ENCODE measurements around the gene OMP. TPM values are rescaled to one million over a fixed set of nuclear protein-coding genes. Genes with fewer than 3 reads are reported as not detected.
"Not testable (repeated sequence)": the region's sequence is repeated elsewhere in the genome, so short reads cannot be mapped to it uniquely, and the experiment has no call there.

Gene OMP
- total RNA-seq, 5 donors from 2014 or later (not counting 1 experiment from before 2014, with no cell fraction given): 0.79 TPM; not detected in 4

- no peaks in the 10 kb centered on the region for H3K36me3 Mint-ChIP-seq
- no peak for ATAC-seq (replicated peaks in 1 of 4)
These were observed 45.7 kb upstream of the OMP start for GRCh38 chr11:77056814-77057402.

GRCh38 chr11:77057938-77058474 is 44.6 kb upstream of the OMP start:
- Mint-ChIP-seq H3K4me1 (no peaks in the 10 kb centered on the region), H3K27ac (no peak overlapping the region), H3K36me3 (no peaks in the 10 kb centered on the region), H3K27me3 (peaks cover 0 to 5% of the 10 kb centered on the region in 2 donors), H3K9me3 (peaks cover 0 to 10% (median 5%) of the 10 kb centered on the region in 3 donors), H3K4me3 (no peak overlapping the region)
- 70% methylated on average over 4 of the region's 9 CpGs for WGBS (ENCODE audit: insufficient coverage)
- Histone ChIP-seq H3K4me1 (ENCODE audit: control insufficient read depth in 1 of 2, extremely low read depth in 1 of 2, insufficient read depth in 2 of 2, low read length in 2 of 2) (no peaks in the 10 kb centered on the region), H3K9me3 (no peaks in the 10 kb centered on the region), H3K27me3 (replicated peaks in 1 of 2; ENCODE audit: control insufficient read depth in 2 of 2, extremely low read depth in 1 of 2, insufficient read depth in 2 of 2, low read length in 1 of 2) (peaks cover 0 to 9% of the 10 kb centered on the region in 2 experiments), H3K4me3 (ENCODE audit: control insufficient read depth in 1 of 2, extremely low read depth in 1 of 2, low read length in 1 of 2) (no peak overlapping the region), H3K27ac (ENCODE audit: low read length) (no peak overlapping the region), H3K36me3 (ENCODE audit: control insufficient read depth in 2 of 2, extremely low read depth in 1 of 2, insufficient read depth in 1 of 2, low read length in 1 of 2) (no peaks in the 10 kb centered on the region)
- no peak for ATAC-seq (replicated peaks in 1 of 4)
- CTCF ChIA-PET: no interaction called here
- POLR2A ChIA-PET: no interaction called here
- DNase-seq: no peak

More at GRCh38 chr11:77056814-77057402, 45.7 kb upstream of the OMP start:
- Histone ChIP-seq H3K4me3 (ENCODE audit: control insufficient read depth in 1 of 2, extremely low read depth in 1 of 2, low read length in 1 of 2) (no peak overlapping the region), H3K27ac (ENCODE audit: low read length) (no peak overlapping the region), H3K9me3 (no peaks in the 10 kb centered on the region), H3K4me1 (ENCODE audit: control insufficient read depth in 1 of 2, extremely low read depth in 1 of 2, insufficient read depth in 2 of 2, low read length in 2 of 2) (no peaks in the 10 kb centered on the region), H3K36me3 (ENCODE audit: control insufficient read depth in 2 of 2, extremely low read depth in 1 of 2, insufficient read depth in 1 of 2, low read length in 1 of 2) (no peaks in the 10 kb centered on the region), H3K27me3 (replicated peaks in 1 of 2; ENCODE audit: control insufficient read depth in 2 of 2, extremely low read depth in 1 of 2, insufficient read depth in 2 of 2, low read length in 1 of 2) (peaks cover 0 to 9% of the 10 kb centered on the region in 2 experiments)
- ChIA-PET POLR2A (no interaction called here), CTCF (no interaction called here)
- H3K27ac Mint-ChIP-seq: no peak overlapping the region
- 51% methylated on average over 2 of the region's 3 CpGs for WGBS (ENCODE audit: insufficient coverage)
- H3K27me3 Mint-ChIP-seq: peaks cover 0 to 5% of the 10 kb centered on the region in 2 donors
- no peak overlapping the region for H3K4me3 Mint-ChIP-seq
- no peaks in the 10 kb centered on the region for H3K4me1 Mint-ChIP-seq
- H3K9me3 Mint-ChIP-seq: peaks cover 0 to 10% (median 5%) of the 10 kb centered on the region in 3 donors
- DNase-seq: no peak

GRCh38 chr11:77058900-77059299 is 43.7 kb upstream of the OMP start:
- Mint-ChIP-seq H3K4me1 (no peaks in the 10 kb centered on the region), H3K27me3 (peaks cover 0 to 5% of the 10 kb centered on the region in 2 donors), H3K36me3 (no peaks in the 10 kb centered on the region), H3K27ac (no peak overlapping the region), H3K9me3 (peaks cover 0 to 10% (median 5%) of the 10 kb centered on the region in 3 donors), H3K4me3 (no peak overlapping the region)
- Histone ChIP-seq H3K36me3 (ENCODE audit: control insufficient read depth in 2 of 2, extremely low read depth in 1 of 2, insufficient read depth in 1 of 2, low read length in 1 of 2) (no peaks in the 10 kb centered on the region), H3K27me3 (replicated peaks in 1 of 2; ENCODE audit: control insufficient read depth in 2 of 2, extremely low read depth in 1 of 2, insufficient read depth in 2 of 2, low read length in 1 of 2) (peaks cover 0 to 9% of the 10 kb centered on the region in 2 experiments), H3K9me3 (no peaks in the 10 kb centered on the region), H3K4me1 (ENCODE audit: control insufficient read depth in 1 of 2, extremely low read depth in 1 of 2, insufficient read depth in 2 of 2, low read length in 2 of 2) (no peaks in the 10 kb centered on the region), H3K27ac (ENCODE audit: low read length) (no peak overlapping the region), H3K4me3 (ENCODE audit: control insufficient read depth in 1 of 2, extremely low read depth in 1 of 2, low read length in 1 of 2) (no peak overlapping the region)
- CTCF ChIA-PET: interaction anchor here in 1 of 2 donors (1.3 kb wide), 1 partner anchor 11 kb away, joined by 5 read pairs; no protein-coding TSS in a partner anchor
- POLR2A ChIA-PET: no interaction called here
- no CpG with 5 or more reads among the region's 2 CpGs for WGBS (ENCODE audit: insufficient coverage)
- ATAC-seq (replicated peaks in 1 of 4) (no peak), DNase-seq (no peak)

GRCh38 chr11:77059806-77060205 is 42.8 kb upstream of the OMP start:
- no peak for DNase-seq
- Histone ChIP-seq H3K9me3 (no peaks in the 10 kb centered on the region), H3K4me3 (ENCODE audit: control insufficient read depth in 1 of 2, extremely low read depth in 1 of 2, low read length in 1 of 2) (no peak overlapping the region), H3K36me3 (ENCODE audit: control insufficient read depth in 2 of 2, extremely low read depth in 1 of 2, insufficient read depth in 1 of 2, low read length in 1 of 2) (no peaks in the 10 kb centered on the region), H3K4me1 (ENCODE audit: control insufficient read depth in 1 of 2, extremely low read depth in 1 of 2, insufficient read depth in 2 of 2, low read length in 2 of 2) (no peaks in the 10 kb centered on the region), H3K27me3 (replicated peaks in 1 of 2; ENCODE audit: control insufficient read depth in 2 of 2, extremely low read depth in 1 of 2, insufficient read depth in 2 of 2, low read length in 1 of 2) (peaks cover 0 to 9% of the 10 kb centered on the region in 2 experiments), H3K27ac (ENCODE audit: low read length) (no peak overlapping the region)
- ChIA-PET CTCF (interaction anchor here in 1 of 2 donors (1.3 kb wide), 1 partner anchor 12 kb away, joined by 5 read pairs; no protein-coding TSS in a partner anchor), POLR2A (no interaction called here)
- WGBS (ENCODE audit: insufficient coverage): 100% methylated on average over 2 of the region's 5 CpGs
- Mint-ChIP-seq H3K27ac (no peak overlapping the region), H3K9me3 (peaks cover 0 to 10% (median 5%) of the 10 kb centered on the region in 3 donors), H3K4me3 (no peak overlapping the region), H3K27me3 (peaks cover 0 to 3% of the 10 kb centered on the region in 2 donors), H3K4me1 (no peaks in the 10 kb centered on the region), H3K36me3 (no peaks in the 10 kb centered on the region)
- ATAC-seq (replicated peaks in 1 of 4): no peak

GRCh38 chr11:77060234-77060633 is 42.4 kb upstream of the OMP start:
- Histone ChIP-seq H3K27ac (ENCODE audit: low read length) (no peak overlapping the region), H3K36me3 (ENCODE audit: control insufficient read depth in 2 of 2, extremely low read depth in 1 of 2, insufficient read depth in 1 of 2, low read length in 1 of 2) (no peaks in the 10 kb centered on the region), H3K4me1 (ENCODE audit: control insufficient read depth in 1 of 2, extremely low read depth in 1 of 2, insufficient read depth in 2 of 2, low read length in 2 of 2) (no peaks in the 10 kb centered on the region), H3K4me3 (ENCODE audit: control insufficient read depth in 1 of 2, extremely low read depth in 1 of 2, low read length in 1 of 2) (no peak overlapping the region), H3K27me3 (replicated peaks in 1 of 2; ENCODE audit: control insufficient read depth in 2 of 2, extremely low read depth in 1 of 2, insufficient read depth in 2 of 2, low read length in 1 of 2) (peaks cover 0 to 9% of the 10 kb centered on the region in 2 experiments), H3K9me3 (no peaks in the 10 kb centered on the region)
- Mint-ChIP-seq H3K4me3 (no peak overlapping the region), H3K4me1 (no peaks in the 10 kb centered on the region), H3K9me3 (peaks cover 0 to 10% (median 5%) of the 10 kb centered on the region in 3 donors), H3K36me3 (no peaks in the 10 kb centered on the region), H3K27ac (no peak overlapping the region), H3K27me3 (peaks cover 0 to 1% of the 10 kb centered on the region in 2 donors)
- ChIA-PET POLR2A (no interaction called here), CTCF (no interaction called here)
- ATAC-seq (replicated peaks in 1 of 4) (no peak), DNase-seq (no peak)
- 0% methylated on average over 1 of the region's 4 CpGs for WGBS (ENCODE audit: insufficient coverage)

GRCh38 chr11:77061258-77061657 is 41.4 kb upstream of the OMP start:
- H3K9me3 ChIP-seq; H3K4me3 ChIP-seq (ENCODE audit: control insufficient read depth in 1 of 2, extremely low read depth in 1 of 2, low read length in 1 of 2); H3K27me3 ChIP-seq (replicated peaks in 1 of 2; ENCODE audit: control insufficient read depth in 2 of 2, extremely low read depth in 1 of 2, insufficient read depth in 2 of 2, low read length in 1 of 2); H3K27ac ChIP-seq (ENCODE audit: low read length); H3K9me3 Mint-ChIP-seq; ATAC-seq (replicated peaks in 1 of 4); H3K36me3 ChIP-seq (ENCODE audit: control insufficient read depth in 2 of 2, extremely low read depth in 1 of 2, insufficient read depth in 1 of 2, low read length in 1 of 2); H3K36me3 Mint-ChIP-seq; DNase-seq; H3K4me1 ChIP-seq (ENCODE audit: control insufficient read depth in 1 of 2, extremely low read depth in 1 of 2, insufficient read depth in 2 of 2, low read length in 2 of 2); CTCF ChIA-PET; H3K4me3 Mint-ChIP-seq; H3K27me3 Mint-ChIP-seq; H3K4me1 Mint-ChIP-seq; H3K27ac Mint-ChIP-seq: not testable (repeated sequence)
- POLR2A ChIA-PET: interaction anchor here in 1 of 2 donors (0.6 kb wide), 1 partner anchor 413 kb away, joined by 6 read pairs; no protein-coding TSS in a partner anchor
- WGBS (ENCODE audit: insufficient coverage): no CpG with 5 or more reads among the region's 4 CpGs

Measured in T-cell (primary cell).